HG02943 (cell line): ENCODE measurements around the gene STPG2.

Experiments
- ATAC-seq: cut with Tn5 transposase; IDR thresholded peaks from one replicate; pipeline ENCODE4 v1.9.1; 2021; ENCODE audit warnings: mild to moderate bottlenecking, low read depth, moderate library complexity; ENCODE audit not compliant: unreplicated experiment

Gene STPG2

DNA sequence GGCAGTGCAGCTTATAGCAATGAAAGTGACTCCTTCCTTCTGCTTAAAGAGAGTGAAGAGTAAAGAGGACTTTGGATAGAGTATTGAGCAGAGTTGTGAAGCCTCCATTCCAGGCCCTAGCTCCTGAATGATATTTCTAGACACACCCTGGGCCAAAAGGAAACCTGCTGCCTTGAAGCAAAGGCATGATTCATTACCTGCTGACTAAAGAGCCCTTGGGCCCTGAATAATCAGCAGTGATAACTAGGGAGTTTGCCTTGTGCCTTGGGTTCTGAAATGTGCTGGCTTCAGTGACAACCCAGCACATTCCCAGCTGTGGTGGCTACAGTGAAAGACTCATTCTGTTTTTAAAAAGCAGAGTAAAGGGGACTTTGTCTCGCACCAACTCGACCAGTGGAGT, 49.2 kb downstream of the STPG2 start:
- no peak for ATAC-seq

DNA sequence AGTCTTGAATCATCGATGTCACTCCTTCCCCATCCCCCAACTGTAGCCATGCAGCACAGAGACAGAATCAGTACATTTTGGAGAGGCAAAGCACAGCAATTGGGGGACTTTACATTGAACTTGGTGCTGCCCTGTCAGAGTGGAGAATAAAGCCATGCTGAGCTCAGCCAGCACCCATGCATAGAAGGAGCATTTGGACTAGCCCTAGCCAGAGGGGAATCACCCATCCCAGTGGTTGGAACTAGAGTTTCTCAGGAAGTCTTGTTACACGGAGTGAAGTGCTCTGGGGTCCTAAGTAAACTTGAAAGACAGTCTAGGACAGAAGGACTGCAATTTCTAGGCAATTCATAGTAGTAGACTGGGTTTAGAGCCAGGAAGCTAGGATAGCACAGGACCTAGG, 49.6 kb downstream of the STPG2 start:
- ATAC-seq = no peak

DNA sequence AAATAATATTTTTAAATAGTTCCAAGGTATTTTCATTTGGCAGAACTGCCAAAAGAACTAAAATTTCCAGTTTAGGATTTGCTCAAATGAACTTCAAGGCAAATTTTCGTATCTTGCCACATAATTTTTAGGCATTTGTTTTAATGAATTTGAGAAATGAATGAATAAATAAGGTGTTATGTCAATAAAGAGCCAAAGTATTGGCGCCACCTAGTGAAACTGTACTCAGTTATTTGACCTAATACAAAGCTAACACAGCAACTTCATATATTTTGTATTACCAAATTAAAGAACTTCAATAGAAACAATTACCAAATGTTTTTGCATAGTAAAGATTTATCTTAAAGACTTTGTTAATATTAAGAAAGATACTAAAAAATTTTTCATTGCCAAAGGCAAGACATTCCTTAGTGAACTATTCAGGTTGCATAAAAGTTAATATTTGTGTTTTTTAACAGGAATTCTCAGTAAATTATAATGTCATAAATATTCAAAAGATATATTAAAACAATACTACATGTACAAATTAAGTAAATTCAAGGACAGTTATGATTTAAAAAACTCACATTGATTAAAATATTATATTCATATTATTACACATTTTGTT, 50.3 kb downstream of the STPG2 start:
- ATAC-seq = no peak

DNA sequence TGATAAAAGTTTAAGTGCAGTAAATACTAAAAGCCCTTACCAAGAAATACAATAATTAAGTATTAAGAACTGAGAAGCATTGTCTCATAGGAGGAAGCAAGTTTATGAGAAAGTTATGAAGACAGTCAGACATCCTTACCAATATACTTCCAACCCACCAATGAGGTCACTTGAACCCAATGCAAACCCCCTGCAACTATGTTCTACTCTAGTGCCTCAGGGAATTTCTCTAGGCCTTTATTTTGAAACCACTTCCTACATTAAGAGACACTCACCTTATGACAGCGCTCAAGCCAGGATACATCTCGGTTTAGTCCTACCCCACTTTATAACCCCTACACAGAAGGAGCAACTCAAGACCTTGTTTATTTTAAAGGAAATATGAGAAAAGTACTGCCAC, 61.3 kb downstream of the STPG2 start:
- ATAC-seq = no peak

DNA sequence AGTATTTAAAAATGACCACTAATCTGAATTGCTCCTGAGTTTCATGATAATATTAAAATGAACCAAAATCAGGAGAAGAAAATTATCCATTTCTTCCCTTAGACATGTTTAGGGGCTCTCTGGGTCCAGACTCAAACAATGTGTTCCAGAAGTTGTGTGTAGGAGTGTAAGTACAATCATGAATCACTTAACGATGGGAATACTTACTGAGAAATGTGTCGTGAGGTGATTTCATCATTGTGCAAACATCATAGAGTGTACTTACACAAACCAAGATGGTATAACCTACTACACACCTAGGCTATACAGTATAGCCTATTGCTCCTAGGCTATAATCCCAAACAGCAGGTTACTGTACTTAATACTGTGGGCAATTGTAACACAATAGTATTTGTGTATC, 74.8 kb downstream of the STPG2 start:
- no peak for ATAC-seq

DNA sequence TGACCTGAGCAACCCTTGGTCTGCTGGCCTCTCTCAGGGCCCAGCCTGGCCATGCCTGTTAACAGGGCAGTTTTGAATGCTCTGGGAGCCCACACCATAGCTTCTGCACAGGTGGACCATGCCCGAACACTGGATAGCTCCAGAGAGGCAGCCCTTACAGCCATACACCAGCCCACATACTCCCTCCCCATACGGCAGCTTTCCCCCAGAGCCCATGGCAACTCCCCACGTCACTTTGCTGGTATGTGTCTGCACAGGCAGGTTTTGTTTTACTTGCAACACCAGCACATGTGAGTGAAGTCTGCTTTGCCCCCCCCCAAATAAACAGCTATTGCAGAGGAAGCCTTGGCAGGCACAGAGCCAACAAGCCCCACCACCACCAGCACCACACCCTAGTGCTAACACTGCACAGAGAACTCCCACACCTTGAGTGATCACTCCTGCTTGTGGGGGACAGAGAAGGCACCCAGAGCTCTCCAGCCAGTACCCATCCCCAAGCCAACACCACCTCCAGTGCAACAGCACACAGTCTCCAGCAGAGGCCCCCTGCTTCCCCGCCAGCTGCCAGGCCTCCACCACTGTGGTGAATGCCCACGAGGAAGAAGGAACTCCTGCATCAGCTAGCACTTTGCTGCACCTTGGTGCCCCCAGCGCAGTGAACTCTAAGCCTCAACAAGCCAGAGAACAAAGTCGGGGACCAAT, 87.3 kb downstream of the STPG2 start:
- no peak for ATAC-seq

DNA sequence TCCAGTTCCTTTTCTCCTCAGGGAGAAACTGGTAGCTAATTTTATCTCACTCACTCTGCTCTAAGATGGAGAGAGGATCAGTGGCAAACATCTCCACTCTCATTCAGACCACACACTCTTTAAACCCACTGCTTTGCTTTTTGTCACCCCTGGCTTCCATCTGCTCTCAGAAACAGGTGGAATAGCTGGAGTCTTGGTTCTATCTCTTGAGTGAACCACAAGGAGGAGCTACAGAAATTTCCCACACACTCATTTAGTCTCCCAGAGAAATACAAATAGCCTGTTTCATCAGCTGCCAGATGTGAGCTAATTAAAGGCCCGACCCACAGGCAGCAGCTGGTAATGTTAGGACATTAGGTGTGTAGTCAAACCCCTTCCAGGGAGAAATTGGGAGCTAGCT, 96.6 kb downstream of the STPG2 start:
- ATAC-seq = no peak

DNA sequence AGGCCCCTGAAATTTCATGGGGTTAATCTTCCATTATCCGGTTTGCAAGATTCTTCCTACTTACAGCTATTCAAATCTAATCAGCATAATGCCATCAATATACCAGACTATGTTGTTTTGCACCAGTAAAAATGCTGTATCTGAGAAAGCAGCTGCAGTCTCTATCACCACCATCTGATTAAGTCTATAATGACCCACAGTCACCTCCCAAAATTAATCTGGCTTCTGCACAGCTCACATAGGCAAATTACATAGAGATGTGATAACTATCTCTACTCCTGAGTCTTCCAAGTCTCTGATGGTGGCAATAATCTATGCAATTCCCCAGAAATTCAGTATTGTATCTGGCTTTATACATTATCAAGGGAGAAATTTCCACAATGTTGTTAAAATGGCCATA, 113.2 kb downstream of the STPG2 start:
- no peak for ATAC-seq

DNA sequence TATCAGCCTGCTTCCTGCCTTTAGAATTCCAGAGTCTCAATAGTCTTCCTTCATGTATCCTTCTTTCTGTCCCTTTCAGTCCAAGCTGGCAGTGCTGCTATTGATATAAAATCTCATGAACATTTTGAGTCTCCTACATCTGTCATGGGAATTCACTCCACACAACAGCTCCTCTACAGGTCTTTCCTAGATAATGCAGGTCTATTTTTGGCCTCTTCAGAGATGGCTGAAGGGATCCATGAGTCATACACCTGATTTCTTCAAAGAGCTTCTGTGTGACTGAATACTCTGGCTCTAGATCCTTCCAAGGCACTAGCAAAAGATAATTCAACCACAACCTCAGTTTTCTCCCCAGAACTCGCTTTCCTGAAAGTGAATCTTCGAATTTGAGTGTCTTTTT, 115.4 kb downstream of the STPG2 start:
- ATAC-seq = no peak

DNA sequence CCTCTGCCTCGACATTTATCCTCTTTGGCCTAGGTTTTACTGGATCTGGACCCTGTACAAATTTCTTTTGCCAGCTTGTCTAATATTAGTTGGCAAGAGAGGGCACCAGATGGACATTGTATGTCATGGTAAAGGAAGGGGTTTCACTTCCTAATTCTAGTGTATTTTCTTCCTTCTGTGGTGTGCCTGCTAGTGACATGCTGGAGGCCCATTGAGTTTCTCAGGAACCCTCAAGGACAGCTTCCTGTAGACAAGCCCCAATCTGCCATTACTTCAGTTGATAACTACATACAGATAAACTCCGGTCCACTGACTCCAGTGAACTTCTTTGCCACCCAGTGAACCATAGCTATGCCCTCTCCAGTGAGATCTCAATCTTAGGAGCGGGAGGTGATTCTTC, 116.9 kb downstream of the STPG2 start:
- ATAC-seq = no peak

DNA sequence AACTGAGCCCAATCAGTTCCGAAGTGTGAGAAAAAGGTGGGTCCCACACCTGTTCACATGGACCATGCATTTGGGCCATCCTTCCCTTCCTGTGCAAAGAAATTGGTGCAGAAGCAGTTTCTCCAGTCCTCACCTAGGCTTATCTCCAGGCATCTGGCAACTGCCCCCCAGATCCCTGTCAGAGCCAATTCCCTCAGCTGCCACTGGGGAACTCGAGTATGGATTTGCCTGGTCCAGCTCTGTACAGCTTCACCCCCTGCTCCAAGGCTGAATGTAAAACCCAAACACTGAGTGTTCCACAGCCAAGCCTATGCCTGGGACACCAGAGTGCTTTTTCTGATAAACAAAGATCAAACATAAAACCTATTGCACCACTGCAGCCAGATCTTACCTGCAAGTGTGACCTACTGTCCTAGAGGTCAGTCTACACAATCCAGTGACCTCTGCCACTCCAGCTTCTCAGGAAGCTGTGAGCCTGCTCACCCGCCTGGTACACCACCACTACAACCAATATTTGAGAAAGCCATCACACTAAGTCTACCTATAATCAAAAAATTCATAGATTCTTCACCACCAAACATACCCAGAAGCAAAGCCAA, 136.4 kb downstream of the STPG2 start:
- no peak for ATAC-seq

DNA sequence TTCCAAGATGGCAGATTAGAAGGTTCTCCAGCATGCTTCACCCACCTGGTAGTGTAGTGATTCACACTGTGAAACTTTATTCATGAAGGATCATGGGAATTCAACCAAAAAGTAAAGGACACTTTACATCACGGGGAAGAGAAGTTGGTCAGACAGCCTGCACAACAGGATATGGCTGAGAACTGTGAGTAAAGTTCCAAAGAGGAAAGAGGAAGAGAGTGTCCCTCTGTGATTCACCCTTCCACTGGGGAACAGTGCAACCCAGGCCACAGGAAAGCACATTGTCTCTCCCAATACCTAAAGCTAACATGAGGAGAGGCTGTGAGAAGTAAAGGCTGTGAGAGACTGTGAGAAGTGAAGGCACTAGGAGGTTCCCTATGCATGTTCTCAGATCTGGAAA, 137.2 kb downstream of the STPG2 start:
- ATAC-seq = no peak

DNA sequence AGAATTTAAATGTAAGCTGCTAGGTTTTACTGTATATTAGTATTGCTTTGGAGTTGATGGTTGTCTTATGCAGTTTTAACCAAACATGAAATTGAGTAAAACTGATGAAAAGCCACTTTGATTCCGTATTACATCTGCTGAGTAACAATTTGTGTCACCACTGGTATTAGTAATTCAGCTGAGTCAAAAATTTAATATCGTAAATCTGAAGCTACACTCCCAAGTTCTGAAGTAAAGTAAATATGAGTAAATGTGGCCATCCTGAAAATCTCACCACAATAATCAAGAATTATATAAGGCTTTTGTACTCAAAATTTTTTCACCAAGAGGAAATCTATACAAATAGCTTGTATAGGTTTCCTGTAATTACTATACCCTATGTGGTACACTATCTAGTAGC, 142.3 kb downstream of the STPG2 start:
- ATAC-seq = no peak

DNA sequence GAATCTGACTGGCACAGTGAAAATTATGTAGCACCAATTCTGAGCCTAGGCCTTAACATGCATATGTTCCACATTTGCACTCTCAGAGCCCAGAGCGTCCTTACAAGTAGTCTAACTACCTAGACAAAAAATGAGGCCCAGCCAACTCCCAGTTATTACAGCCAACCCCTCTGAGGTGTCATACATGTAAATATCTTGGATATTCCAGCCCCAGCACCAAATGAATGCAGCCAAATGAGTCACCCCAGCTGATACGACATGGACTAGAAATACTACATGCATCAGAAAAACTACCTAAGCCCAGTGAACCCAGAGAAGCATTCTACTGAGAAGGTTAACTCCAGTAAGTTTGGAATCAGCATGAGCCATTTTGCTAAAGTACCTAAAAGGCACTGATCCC, 145.1 kb downstream of the STPG2 start:
- no peak for ATAC-seq

DNA sequence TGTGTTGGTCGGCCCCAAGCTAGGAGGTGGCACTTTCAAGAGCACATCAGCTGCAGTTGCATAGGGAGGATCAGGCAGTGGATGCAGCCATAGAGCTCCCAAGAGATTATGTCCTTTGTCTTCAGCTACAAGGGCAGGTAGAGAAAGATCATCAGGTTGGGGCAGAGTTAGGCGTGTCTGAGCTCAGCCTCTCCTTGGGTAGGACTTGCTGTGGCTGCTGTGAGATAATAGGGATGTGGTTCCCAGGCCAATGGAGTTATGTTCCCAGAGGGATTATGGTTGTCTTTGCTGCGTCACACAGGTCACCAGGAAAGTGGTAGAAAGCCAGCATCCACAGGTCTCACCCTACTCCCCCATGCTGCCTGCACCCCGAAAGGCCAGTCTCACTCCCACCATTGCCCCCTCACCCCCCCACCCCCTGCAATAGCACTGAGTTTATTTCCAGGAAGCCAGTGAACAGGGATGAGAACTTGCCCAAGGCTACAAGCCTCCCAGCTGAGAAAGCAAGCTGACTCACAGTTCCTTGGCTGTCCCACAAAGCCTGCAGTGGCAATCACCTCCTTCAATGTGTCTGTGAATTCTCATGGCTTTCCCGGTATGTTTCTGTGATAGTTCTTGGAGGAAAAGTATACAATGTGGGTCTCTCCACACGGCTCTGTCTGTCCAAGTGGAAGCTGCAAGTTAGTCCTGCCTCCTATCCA, 148.4 kb downstream of the STPG2 start:
- ATAC-seq = no peak

DNA sequence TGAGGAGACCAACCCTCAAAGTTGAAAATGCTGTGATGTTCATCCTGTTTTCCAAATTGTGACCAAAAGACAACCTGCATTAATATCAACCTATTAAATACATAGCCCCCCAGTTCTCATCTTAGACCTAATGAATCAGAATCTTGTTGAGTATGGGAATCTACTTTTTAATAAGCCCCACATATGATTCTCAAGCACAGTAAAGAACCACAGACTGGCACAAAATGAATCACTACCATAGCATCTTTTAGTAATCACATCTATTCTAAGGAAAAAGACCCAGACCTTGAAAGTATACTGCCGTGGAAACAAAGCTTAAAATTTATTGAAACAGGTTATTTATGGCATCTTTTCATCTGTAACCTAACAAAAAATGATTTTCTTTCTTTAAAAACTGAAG, 152.9 kb downstream of the STPG2 start:
- ATAC-seq = no peak

DNA sequence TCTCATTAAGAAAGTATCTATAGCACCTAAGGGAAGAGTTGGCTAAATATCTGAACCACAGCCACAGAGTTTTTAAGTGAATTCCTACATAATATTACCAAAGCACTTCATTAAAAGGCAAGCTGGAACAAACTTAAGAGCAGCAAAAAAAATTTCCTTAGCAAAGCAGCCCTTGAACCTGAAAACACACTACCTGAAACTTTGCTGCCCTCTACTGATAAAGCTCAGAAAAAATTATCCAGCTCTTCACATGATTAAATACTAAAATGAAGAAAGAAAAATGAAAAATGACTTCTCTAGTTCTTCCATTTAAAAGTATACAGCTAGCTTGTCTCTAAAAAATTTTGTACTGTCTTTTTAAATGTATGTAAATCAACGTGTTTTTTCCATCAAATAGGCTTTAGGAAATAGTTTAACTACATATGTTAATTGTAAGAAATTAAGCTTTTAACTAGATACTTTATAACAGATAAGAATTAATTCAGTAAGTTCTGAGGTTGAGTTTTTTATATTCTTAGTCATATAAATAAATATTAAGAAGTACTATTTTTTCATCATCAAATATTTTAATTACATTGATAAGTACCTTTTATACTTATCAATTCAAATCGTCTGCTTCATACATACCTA, 156.1 kb downstream of the STPG2 start:
- no peak for ATAC-seq

DNA sequence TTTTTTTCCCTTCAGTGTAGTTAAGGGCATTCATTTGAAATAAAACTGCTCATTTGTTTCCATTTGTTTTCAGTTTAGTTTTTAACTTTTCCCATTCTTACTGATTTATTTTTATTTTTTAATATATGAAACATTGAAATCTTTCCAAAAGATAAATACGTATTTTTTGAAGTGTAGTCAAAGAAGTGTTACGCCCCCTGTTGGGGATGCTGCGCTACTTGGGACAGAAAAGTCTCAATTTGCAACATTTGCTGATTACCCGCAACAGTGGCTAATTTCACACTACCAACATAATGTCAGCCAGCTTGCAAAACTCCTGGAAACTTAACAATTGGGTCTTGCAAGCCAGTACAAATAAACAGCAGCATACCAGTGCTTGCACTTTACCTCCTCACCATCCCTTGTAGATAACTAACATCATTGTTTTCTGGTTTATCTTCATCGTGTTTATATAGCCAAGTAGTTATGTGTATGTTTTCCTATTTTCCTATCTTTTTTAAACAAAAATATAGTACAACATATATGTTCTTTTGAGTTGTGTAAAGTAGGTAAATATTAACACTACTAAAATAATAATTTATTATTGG, 158.6 kb downstream of the STPG2 start:
- no peak for ATAC-seq

DNA sequence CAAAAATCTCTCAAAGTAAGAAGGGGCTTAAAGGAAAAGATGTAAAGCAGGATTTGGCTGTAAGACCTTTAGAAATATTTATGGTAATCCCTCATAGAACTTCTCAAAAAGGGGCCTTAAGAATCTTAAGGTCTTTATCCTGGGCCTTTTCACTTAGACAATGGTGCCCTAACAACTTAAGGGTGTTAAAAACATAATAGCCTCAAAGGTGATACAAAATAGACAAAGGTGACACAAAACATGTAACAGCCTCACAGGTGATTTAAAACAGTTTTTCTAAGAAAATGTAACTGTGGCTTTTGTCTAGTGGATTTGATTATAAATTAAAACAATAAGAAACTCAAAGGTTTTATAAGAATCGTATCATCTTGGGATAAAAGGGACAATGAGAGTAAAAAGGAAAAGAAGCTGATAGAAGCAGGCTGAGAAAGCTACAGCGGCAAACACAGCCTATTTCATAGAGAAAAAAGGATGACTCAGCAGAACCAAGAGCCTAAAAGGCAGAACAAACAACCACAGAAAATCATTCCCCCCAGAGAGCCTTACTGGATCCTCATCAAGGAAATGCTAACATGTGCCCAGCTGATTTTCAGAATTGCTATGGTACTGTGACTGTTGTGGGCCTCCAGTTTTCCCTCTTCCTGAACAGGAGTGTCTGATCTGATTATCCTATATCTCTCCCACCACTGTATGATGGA, 164.3 kb downstream of the STPG2 start:
- no peak for ATAC-seq
